OCI-LY1 (cell line): Measurements from ENCODE around the gene PHF2.

Experiments
- H2AFZ ChIP-seq: fragments of 200-600 bp; sonication (generic), shearing (Covaris generic); 2 replicates; pipeline ENCODE4 v1.6.0; 2014; ENCODE audit warnings: antibody characterized with exemption, mild to moderate bottlenecking, low read length
- H3F3A ChIP-seq: fragments of 200-600 bp; sonication (generic), shearing (Covaris generic); 2 replicates; pipeline ENCODE4 v1.6.0; 2014; ENCODE audit warnings: mild to moderate bottlenecking, antibody characterized with exemption, low read length, moderate library complexity; ENCODE audit not compliant: insufficient read depth
- H3K27ac ChIP-seq: fragments of 200-600 bp; sonication (generic); 2 replicates; pipeline ENCODE4 v1.5.1; 2014; ENCODE audit warnings: low read length, mixed run types, mild to moderate bottlenecking, low read depth; ENCODE audit not compliant: poor library complexity, severe bottlenecking
- H3K27me3 ChIP-seq: fragments of 200-600 bp; sonication (generic); 2 replicates; pipeline ENCODE4 v1.6.0; 2014; ENCODE audit warnings: antibody characterized with exemption, mild to moderate bottlenecking, low read length, moderate library complexity; ENCODE audit not compliant: insufficient read depth
- H3K36me3 ChIP-seq: fragments of 200-600 bp; sonication (generic); 2 replicates; pipeline ENCODE4 v1.6.1; 2014; ENCODE audit warnings: mild to moderate bottlenecking, antibody characterized with exemption, low read length, moderate library complexity, mixed read lengths; ENCODE audit not compliant: insufficient read depth
- H3K4me1 ChIP-seq: fragments of 200-600 bp; sonication (generic); 2 replicates; pipeline ENCODE4 v1.5.1; 2014; ENCODE audit warnings: mild to moderate bottlenecking, low read length, moderate library complexity; ENCODE audit not compliant: insufficient read depth, severe bottlenecking
- H3K4me2 ChIP-seq: fragments of 200-600 bp; sonication (generic), shearing (Covaris generic); 2 replicates; pipeline ENCODE4 v1.6.1; 2014; ENCODE audit warnings: low read length
- H3K4me3 ChIP-seq: fragments of 200-600 bp; sonication (generic); 2 replicates; pipeline ENCODE4 v1.5.1; 2014; ENCODE audit warnings: low read length, low read depth, mild to moderate bottlenecking, mixed read lengths; ENCODE audit not compliant: poor library complexity, severe bottlenecking
- H3K79me2 ChIP-seq: fragments of 200-600 bp; shearing (Covaris generic); 2 replicates; pipeline ENCODE4 v1.6.1; 2016; ENCODE audit warnings: mixed run types, low read length, mixed read lengths; ENCODE audit not compliant: insufficient read depth
- H3K9ac ChIP-seq: fragments of 200-600 bp; sonication (generic), shearing (Covaris generic); 2 replicates; pipeline ENCODE4 v1.6.1; 2014; ENCODE audit warnings: mild to moderate bottlenecking, low read length, mixed read lengths
- H3K9me2 ChIP-seq: fragments of 200-600 bp; sonication (generic), shearing (Covaris generic); 2 replicates; pipeline ENCODE4 v1.6.1; 2014; ENCODE audit warnings: low read depth, mild to moderate bottlenecking, low read length, mixed read lengths
- H3K9me3 ChIP-seq: fragments of 200-600 bp; shearing (Covaris generic); 2 replicates; pipeline ENCODE4 v1.6.1; 2014; ENCODE audit warnings: low read length, mixed read lengths
- H4K20me1 ChIP-seq: fragments of 200-600 bp; sonication (generic), shearing (Covaris generic); 2 replicates; pipeline ENCODE4 v1.6.0; 2016; ENCODE audit warnings: mild to moderate bottlenecking, low read length; ENCODE audit not compliant: insufficient read depth
- EZH2 ChIP-seq: fragments of 200-600 bp; sonication (generic), shearing (Covaris generic); IDR thresholded peaks from 2 replicates; pipeline ENCODE4 v1.8.0; 2017; ENCODE audit warnings: borderline replicate concordance, mixed run types, mild to moderate bottlenecking, antibody characterized with exemption, low read length, moderate library complexity, mixed read lengths
- TF ChIP-seq, protein P1 (sequence below): fragments of 200-600 bp; sonication (generic), shearing (Covaris generic); IDR thresholded peaks from 2 replicates; pipeline ENCODE4 v1.5.1; 2017; ENCODE audit warnings: mild to moderate bottlenecking, antibody characterized with exemption, low read length, moderate library complexity, mixed read lengths

Gene PHF2

DNA sequence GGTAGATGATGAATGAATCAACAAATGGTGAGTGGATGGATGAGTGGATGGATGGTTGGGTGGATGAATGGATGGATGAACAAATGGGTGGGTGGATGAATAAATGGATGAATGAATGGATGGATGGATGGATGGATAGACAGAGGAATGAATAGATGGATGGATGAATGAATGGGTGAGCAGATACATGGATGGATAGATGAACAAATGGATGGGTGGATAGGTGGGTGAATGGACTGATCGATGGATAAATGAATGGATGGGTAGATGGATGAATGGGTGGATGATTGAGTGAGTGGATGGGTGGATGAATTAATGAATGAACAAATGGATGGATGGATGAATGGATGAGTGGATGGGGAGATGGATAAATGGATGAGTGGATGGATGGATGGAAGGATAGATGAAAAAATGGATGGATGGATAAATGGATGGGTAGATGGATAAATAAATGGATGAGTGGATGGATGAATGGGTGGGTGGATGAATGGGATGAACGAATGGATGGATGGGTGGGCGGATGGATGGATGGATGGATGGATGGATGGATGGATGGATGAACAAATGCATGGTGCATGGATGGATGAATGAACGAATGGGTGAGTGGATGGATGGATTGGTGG is 85.7 kb downstream of the PHF2 start:
- Histone ChIP-seq H3K9ac (no peak overlapping the region), H3K27me3 (no peaks in the 10 kb centered on the region), H3K9me2 (no peaks in the 10 kb centered on the region), H3K4me3 (no peak overlapping the region), H4K20me1 (no peaks in the 10 kb centered on the region), H3K79me2 (no peaks in the 10 kb centered on the region), H2AFZ (no peak overlapping the region), H3K4me2 (no peak overlapping the region), H3K4me1 (no peaks in the 10 kb centered on the region), H3K36me3 (no peaks in the 10 kb centered on the region; the same call in 1 of the 2 replicates), H3F3A (no peaks in the 10 kb centered on the region), H3K9me3 (no peaks in the 10 kb centered on the region), H3K27ac (no peak overlapping the region)
- TF ChIP-seq, protein P1, sequence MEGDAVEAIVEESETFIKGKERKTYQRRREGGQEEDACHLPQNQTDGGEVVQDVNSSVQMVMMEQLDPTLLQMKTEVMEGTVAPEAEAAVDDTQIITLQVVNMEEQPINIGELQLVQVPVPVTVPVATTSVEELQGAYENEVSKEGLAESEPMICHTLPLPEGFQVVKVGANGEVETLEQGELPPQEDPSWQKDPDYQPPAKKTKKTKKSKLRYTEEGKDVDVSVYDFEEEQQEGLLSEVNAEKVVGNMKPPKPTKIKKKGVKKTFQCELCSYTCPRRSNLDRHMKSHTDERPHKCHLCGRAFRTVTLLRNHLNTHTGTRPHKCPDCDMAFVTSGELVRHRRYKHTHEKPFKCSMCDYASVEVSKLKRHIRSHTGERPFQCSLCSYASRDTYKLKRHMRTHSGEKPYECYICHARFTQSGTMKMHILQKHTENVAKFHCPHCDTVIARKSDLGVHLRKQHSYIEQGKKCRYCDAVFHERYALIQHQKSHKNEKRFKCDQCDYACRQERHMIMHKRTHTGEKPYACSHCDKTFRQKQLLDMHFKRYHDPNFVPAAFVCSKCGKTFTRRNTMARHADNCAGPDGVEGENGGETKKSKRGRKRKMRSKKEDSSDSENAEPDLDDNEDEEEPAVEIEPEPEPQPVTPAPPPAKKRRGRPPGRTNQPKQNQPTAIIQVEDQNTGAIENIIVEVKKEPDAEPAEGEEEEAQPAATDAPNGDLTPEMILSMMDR, result no peak
- TF ChIP-seq EZH2, result no peak

DNA sequence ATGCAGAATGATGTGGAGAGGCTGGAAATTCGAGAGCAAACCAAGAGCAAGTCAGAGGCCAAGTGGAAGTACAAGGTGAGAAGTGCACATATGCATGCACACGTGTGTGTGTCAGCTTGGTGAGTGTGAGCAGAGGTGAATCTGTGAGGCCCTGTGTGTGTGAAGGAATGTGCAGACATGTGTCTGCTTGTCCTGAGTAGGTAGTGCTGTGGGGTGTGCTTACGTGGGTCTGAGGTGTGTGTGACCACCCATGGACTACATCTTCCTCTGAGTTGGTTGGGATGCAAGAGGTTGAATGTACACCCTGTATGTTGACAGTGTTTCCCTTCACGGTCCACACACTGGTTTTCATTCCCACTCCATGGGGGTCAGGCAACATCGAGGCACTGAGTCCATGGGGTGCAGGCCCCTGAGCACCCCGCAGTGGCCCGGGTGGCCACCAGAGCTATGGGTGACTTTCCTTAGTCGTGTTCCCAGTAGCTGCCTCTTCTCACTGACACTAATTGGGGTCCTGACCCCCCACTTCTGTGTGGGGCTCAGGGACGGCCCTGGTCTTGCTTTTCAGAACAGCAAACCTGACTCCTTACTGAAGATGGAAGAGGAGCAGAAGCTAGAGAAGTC is 86.7 kb downstream of the PHF2 start:
- no peaks in the 10 kb centered on the region for H3K9me2 ChIP-seq
- H2AFZ ChIP-seq, result no peak overlapping the region
- no peak overlapping the region for H3K9ac ChIP-seq
- no peaks in the 10 kb centered on the region; the same call in 1 of the 2 replicates for H3K36me3 ChIP-seq
- H3K27me3 ChIP-seq, result no peaks in the 10 kb centered on the region
- no peaks in the 10 kb centered on the region for H3K79me2 ChIP-seq
- no peaks in the 10 kb centered on the region for H3K4me1 ChIP-seq
- H3K27ac ChIP-seq, result no peak overlapping the region
- no peaks in the 10 kb centered on the region for H3F3A ChIP-seq
- no peak overlapping the region for H3K4me3 ChIP-seq
- no peak overlapping the region for H3K4me2 ChIP-seq
- TF ChIP-seq, protein P1, result no peak
- no peak for TF ChIP-seq EZH2
- H4K20me1 ChIP-seq, result no peaks in the 10 kb centered on the region
- H3K9me3 ChIP-seq, result no peaks in the 10 kb centered on the region

DNA sequence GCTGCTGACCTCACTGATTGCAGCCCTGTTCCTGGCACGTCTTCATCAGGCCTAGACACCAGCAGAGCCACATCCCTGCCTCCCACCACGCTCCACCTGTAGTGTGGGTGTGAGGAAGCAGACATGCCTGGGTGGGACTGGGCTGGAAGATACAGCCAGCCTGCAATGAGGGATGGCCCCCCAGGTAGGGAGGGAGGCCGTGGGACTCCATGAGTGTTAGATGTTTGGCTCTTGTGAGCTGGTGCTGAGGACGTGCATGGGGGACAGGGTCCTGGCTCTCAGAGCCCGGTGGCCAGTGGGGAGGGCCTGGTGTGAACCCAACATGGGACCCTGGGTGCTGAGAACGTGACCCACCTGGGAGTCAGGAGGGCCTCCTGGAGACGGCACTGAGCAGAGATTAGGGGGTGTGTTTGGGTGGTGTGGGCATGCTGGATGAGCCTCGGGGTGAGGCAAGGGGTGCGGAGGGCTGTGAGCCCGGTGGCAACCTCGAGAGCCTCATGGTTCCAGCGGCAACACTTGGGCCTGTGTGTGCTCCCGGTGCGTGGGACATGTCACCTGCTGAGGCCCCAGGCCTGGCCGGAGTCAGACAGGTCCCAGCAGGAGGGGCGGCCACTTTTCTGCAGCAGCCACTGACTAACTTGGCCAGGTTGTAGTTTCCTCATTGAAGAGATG is 87.6 kb downstream of the PHF2 start:
- H3K79me2 ChIP-seq, result no peaks in the 10 kb centered on the region
- H4K20me1 ChIP-seq, result no peaks in the 10 kb centered on the region
- H3K4me3 ChIP-seq, result no peak overlapping the region
- no peak overlapping the region for H3K27ac ChIP-seq
- H3K4me2 ChIP-seq, result no peak overlapping the region
- H3K36me3 ChIP-seq, result no peaks in the 10 kb centered on the region; the same call in 1 of the 2 replicates
- TF ChIP-seq EZH2, result no peak
- TF ChIP-seq, protein P1, result no peak
- no peaks in the 10 kb centered on the region for H3K9me3 ChIP-seq
- H3K9me2 ChIP-seq, result no peaks in the 10 kb centered on the region
- H3F3A ChIP-seq, result no peaks in the 10 kb centered on the region
- H2AFZ ChIP-seq, result no peak overlapping the region
- H3K27me3 ChIP-seq, result no peaks in the 10 kb centered on the region
- H3K9ac ChIP-seq, result no peak overlapping the region
- no peaks in the 10 kb centered on the region for H3K4me1 ChIP-seq
